ENCODE results near the gene SORD. TPM values are rescaled to one million over a fixed set of nuclear protein-coding genes. Genes with fewer than 3 reads are reported as not detected.

Gene SORD
- total and polyA plus RNA-seq, 9 of the 15 experiments (the other 6 are each of a cell fraction or from before 2014, with no cell fraction given) = 5.9 to 79.2 (median 29.6) TPM

DNA sequence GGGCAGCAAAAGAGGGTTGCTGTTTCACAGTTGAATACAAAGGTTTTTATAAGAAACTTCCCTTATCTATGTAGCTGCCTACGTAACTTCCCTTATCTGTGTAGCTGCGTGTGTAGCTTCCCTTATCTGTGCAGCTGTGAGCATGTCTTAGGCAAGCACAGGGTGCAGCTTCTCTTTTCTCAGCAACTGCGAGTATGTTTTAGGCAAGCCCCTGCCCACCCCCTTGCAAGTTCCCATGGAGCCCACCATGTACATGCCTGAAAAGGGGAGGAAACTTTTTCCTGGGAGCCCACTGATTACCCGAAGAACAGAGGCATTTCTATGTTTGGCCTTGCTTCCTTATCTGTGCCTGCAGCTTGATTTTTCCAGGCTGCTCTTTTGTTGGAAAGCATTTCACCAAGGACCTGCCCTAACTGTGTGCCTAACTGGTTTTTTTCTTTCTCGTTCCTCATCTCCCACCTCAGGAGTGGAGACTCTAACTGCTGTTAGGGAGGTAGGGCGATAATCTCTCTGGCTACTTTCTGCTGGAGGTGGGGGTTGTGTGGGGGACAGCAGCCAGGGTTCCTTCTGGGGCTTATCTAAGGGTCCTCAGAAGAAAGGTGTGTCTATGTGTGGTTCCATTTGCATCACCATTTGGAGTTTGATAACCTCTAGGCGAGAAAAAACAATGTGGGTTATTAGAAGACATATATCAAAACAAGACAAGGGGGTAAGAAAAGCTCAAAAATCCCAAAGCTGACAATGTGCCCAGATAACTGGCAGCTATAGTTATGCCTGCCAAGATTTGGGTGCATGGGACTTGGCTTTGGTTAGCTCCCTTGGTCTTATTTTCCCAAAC, 26.0 kb downstream of the SORD start (continued):
- TF ChIP-seq ZNF668 (CRISPR knock-in tag; IDR thresholded peaks at IDR 0.05) = peak; percentile 81; the same call in 1 of the 2 replicates
- TF ChIP-seq ZBTB9 (CRISPR knock-in tag; IDR thresholded peaks at IDR 0.05) = no peak
- TF ChIP-seq CC2D1A (IDR thresholded peaks at IDR 0.05) = peak; percentile 84
- no peak for TF ChIP-seq FOXJ3 (CRISPR knock-in tag; IDR thresholded peaks at IDR 0.05)
- TF ChIP-seq RBM25 (IDR thresholded peaks at IDR 0.05; ENCODE audit: low read depth, low read length, severe bottlenecking) = no peak
- no peak for TF ChIP-seq ZNF444 (CRISPR knock-in tag; IDR thresholded peaks at IDR 0.05)
- TF ChIP-seq SIRT6 (IDR thresholded peaks at IDR 0.05; ENCODE audit: low read depth, low read length) = no peak
- TF ChIP-seq ZBTB11 (CRISPR knock-in tag; IDR thresholded peaks at IDR 0.05) = peak in 1 of 3 experiments; percentile 81; a peak in 2 of 6 replicates
- no peak for TF ChIP-seq ZNF57 (CRISPR knock-in tag; IDR thresholded peaks at IDR 0.05)
- TF ChIP-seq MTA1 (IDR thresholded peaks at IDR 0.05; ENCODE audit: borderline replicate concordance) = peak; percentile 80
- TF ChIP-seq MAFK (IDR thresholded peaks at IDR 0.05; ENCODE audit: low read length) = peak; percentile 33; the same call in 1 of the 2 replicates
- TF ChIP-seq KLF16 (IDR thresholded peaks at IDR 0.05) = peak; percentile 92
- TF ChIP-seq XRCC4 (IDR thresholded peaks at IDR 0.05; ENCODE audit: extremely low read depth, insufficient read depth, insufficient read length) = no peak
- 0 out of 2 replicates have a peak, but pooled peaks have one; percentile 31 for TF ChIP-seq OTX1 (CRISPR knock-in tag; IDR thresholded peaks at IDR 0.05)
- TF ChIP-seq GABPB1 (CRISPR knock-in tag; IDR thresholded peaks at IDR 0.05) = no peak
- TF ChIP-seq ZNF696 (CRISPR knock-in tag; conservative IDR thresholded peaks at IDR 0.05) = no peak
- no peak for TF ChIP-seq ERF (CRISPR knock-in tag; IDR thresholded peaks at IDR 0.05)
- TF ChIP-seq NKRF (IDR thresholded peaks at IDR 0.05; ENCODE audit: borderline replicate concordance) = no peak; the same call in 1 of the 2 replicates
- no peak for TF ChIP-seq PCBP2 (IDR thresholded peaks at IDR 0.05; ENCODE audit: low read depth, low read length, poor library complexity, severe bottlenecking)
- no peak for TF ChIP-seq SMAD2 (IDR thresholded peaks at IDR 0.05; ENCODE audit: low read depth, low read length)
- no peak for TF ChIP-seq BRCA1 (IDR thresholded peaks at IDR 0.05)
- no peak for TF ChIP-seq BRCA1 (CRISPR knock-in tag; IDR thresholded peaks at IDR 0.05)
- TF ChIP-seq RUNX1 (IDR thresholded peaks at IDR 0.05; ENCODE audit: low read depth) = peak; percentile 41; the same call in 1 of the 2 replicates

Measured in K562 (cell line).